Inflammatory macrophage treated with lipopolysaccharide for 1 hour (primary cell): ENCODE data around the gene TSFM.
A peak's percentile ranks its signal among the peaks of the same experiment; 100 is the strongest.

Experiments used
- DNase-seq, 2 donors: peaks; one replicate each; pipeline ENCODE4 v3.0.0-alpha.2; 2020 to 2022

The TSFM gene

DNA sequence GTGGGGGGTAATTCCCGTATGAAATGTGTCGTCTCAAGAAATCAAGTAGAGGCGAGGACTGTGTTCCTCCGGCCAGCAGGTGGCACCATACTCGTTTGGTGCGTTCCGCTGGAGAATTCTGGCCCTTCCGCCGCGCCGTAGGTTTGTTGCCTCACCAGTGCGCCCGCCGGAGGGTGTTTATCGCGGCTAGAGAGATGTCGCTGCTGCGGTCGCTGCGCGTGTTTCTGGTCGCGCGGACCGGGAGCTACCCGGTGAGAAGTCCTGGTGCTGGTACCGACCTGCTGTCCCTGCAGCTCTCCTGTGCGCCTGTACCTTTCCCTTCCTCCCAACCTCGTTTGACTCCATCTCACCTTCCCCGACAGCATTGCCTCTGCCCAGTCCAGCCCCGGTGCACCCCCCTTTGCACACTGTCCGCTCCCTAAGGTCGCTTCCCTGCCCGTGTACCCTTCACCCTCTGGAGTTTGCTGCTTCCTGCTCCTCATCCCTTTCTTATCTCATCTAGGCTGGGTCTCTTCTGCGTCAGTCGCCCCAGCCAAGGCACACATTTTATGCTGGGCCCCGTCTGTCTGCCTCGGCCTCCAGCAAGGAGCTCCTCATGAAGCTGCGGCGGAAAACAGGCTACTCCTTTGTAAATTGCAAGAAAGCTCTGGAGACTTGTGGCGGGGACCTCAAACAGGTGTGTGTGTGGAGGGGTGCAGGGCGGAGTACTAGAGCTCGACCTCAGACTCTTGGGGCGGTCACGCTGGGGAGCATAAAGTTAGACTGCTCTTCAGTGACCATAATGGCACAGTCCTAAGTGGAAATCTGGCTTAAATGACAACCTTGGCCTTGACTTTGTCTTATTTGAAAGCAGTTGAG is at the start of gene TSFM:
TSFM (plus strand) TSS at position 180 of the 858 bp plus-strand sequence; CDS start at position 195, 15 bp downstream.
- peak; percentile 87 to 99 for DNase-seq

DNA sequence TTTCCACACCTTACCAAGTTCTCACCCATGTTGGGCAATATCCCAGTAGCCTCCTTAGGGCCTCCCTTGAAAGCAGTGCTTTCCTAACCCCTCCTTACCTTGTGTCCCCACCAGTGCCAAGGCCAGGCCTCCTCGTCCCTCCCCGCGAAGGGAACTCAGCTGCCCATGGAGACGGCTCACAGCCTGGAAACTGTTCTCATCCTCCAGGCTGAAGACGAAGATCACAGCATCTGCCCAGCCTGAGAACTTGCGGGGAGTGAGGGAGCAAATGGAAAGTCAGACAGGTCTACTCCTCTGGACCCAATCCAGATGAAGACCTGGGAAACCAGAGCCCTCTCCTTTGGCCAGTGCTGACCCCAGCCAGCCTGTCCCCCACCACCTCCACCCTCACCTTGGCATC is 48.7 kb upstream of the TSFM start:
- DNase-seq, result no peak

DNA sequence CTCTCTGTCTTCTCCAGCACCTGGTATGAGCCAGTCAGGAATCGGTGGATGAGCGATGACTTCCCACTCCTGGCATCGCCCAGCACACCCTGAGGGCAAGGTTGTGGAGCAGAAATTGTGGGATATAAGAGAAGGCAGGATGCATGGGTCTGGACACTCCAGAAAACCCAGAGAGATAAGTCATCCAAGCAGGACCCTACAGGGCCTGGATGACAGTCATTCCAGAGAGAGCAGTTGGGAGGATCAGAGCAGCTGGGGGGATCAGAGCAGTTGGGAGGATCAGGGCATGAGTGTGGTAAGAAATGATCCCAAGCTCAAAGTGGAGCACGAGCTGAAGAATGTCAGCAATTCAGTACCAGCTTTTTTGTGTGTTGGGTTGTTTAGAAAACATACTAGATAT is 48.0 kb upstream of the TSFM start:
- DNase-seq, result no peak

DNA sequence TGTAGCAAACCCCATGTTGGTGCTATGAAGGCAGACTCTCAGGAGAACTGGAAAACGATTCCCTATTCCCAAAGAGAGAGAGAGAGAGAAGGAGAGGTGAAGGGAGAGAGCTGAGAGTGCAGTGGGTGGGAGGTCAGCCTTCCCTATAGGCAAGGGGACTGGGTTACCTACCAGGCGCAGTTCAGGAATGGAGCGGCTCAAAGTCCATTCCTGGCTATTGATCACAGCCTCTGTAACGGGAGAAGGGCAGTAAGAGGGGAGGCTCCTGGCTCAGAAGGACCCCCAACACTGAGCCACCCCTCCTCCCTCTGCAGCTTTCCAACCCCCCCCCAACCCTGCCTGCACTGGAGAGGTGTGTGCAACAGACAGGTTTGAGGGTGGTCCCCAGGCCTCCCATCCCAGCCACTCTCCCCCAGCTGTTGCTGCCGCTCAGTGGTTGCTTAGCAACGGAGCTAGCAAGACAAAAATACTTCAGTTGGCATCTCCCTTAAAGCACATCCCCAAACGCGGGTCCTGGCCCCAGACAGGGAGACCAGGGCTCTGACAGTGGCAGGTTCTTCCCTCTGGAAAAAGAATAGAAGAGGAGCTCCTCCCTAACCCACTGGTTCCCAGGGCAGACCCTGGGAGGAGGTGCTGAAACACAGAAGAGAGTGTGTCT is 47.3 kb upstream of the TSFM start:
- DNase-seq, result no peak

DNA sequence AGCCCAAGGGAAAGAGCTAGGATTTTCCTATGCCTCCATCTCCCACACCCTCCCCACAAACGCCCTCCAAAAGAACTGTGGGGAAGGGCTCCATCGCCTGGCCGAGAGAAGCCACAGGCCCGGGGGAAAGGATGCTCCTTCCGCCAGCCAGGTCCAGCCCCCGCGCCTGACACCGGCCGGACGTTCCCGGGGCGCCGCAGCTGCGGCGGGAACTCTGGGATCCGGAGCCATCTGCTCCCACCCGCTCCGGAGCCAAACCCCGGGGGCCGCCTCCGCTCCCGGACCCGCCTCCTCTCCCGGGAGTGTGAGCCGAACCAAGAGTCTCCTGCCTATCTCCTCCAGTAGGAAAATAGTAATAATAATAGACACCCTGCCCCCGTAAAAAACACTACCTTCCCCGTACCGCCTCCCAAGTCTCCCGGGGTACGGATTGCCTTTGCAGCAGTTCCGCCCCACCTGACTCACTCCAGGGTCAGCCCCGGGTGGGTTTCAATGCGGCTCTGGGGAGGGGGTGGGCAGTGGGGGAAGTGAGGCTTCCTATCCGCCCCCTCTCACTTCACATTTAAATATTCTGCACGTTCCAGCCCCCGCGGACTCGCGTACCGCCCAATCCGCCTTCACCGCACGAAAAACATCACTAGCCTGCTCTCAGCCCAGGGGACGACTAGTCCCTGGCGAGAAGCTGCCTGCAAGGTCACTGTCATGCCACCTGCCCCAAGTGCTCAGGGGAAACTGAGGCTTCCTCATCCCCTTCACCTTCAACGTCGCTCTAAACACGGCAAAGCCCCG is 46.4 kb upstream of the TSFM start:
- no peak for DNase-seq

DNA sequence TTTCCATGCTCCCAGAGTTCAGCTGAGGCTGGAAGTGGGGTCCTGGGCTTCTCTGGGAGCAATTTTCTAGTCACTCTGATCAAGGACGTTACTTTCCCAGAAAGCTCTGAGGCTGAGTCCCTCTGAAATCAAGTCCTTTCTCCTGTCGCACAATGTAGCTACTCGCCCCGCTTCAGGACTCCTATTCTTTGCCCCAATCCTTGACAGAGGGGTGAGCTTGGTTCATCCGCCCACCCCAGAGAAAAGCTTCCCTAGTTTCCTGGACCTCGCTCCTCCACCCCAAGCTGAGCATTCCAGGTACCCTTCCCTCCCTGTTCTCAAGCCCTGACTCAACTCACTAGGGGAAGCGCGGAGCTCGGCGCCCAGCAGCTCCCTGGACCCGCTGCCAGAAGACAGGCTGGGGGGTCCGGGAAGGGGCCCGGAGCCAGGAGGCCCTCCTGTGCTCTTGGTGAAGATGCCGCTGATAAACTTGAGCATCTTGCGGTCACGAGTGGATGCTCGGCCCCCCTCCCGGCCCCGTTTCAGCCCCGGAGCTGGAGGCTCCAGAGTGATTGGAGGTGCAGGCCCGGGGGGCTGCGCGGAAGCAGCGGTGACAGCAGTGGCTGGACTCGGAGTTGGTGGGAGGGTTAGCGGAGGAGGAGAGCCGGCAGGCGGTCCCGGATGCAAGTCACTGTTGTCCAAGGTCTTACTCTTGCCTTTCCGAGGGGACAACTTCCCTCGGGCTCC is 45.7 kb upstream of the TSFM start:
- no peak for DNase-seq

DNA sequence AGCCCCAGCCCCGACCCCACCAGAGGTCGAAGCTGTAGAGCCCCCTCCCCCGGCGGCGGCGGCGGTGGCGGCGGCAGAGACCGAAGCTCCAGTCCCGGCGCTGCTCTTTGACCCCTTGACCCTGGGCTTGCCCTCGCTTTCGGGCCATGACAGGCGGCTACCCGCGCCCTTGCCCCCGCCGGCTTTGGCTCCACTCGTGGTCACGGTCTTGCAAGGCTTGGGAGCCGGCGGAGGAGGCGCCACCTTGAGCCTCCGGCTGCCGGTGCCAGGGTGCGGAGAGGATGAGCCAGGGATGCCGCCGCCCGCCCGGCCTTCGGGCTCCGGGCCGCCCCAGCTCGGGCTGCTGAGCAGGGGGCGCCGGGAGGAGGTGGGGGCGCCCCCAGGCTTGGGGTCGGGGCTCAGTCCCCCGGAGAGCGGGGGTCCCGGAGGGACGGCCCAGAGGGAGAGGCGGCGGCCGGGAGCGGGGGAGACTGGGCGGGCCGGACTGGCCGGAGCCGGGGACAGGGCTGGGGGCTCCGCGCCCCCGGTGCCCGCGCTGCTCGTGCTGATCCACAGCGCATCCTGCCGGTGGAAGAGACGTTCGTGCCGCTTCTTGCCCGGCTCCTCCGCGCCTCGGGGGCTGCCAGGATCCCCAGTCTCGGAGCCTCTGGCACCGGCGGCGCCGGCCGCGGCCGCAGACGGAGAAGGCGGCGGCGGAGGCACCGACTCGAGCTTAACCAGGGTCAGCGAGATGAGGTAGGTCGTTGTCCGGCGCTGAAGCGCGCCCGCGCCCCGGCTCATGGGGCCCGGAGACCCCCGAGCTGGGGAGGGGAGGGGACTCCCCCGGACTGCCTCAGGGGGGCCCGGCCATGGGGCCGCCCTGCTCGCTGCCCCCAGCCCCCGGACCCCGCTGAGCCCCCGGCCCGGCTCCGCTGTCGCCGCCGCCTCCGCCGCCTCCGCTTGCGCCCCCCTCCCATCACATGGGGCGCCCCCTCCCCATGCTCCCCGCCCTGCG is 44.8 kb upstream of the TSFM start:
- DNase-seq, result no peak

DNA sequence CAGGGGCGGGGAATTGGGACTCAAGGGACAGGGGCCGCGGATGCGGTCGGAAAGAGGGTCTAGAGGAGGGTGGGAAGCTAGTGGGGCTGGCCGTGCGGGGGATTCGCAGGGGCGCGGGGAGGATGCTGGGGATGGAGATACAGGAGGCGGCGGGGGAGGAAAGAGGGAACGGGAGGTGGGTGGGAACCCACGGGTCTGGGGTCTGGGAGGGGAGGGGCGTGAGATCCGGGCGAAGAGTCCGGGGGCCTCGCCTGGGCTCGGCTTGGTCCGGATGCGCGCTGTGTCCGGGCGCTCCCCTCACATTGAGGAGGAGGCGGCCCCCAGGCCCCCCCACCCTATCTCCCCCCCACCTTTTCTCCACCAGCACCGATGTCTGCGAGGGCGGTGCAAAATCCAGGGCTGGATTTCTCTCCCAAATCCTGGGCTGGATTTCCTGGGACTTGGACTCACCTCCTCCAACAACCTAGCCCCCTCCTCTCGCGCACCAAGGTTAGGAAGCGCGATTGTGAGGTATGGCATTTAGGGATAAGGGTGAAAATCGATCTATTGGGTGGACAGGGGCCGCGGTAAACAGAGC is 43.8 kb upstream of the TSFM start, which contains the start of gene AGAP2:
AGAP2 (minus strand) TSS at position 82 of the 577 bp plus-strand sequence. CDS start 496 bp downstream, outside the sequence.
- DNase-seq, result no peak

DNA sequence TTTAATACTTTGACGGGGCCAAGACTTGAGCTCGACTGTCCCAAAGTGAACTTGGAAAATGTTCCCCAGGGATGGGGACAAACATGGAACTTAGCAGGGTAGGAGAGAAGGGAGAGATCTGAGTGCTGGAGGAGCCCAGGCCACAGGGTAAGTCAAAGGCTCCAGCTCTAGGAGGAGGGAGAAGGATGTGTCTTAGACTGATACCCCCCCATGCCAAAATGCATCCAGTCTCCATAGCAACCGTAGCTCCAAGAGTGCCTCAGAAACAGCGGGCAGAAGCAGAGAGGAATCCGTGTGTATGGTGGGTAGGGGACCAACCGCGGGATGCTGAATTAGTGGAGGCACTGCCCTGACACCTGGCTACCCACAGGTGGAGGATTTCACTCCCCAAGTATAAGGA is 43.2 kb upstream of the TSFM start:
- no peak for DNase-seq

DNA sequence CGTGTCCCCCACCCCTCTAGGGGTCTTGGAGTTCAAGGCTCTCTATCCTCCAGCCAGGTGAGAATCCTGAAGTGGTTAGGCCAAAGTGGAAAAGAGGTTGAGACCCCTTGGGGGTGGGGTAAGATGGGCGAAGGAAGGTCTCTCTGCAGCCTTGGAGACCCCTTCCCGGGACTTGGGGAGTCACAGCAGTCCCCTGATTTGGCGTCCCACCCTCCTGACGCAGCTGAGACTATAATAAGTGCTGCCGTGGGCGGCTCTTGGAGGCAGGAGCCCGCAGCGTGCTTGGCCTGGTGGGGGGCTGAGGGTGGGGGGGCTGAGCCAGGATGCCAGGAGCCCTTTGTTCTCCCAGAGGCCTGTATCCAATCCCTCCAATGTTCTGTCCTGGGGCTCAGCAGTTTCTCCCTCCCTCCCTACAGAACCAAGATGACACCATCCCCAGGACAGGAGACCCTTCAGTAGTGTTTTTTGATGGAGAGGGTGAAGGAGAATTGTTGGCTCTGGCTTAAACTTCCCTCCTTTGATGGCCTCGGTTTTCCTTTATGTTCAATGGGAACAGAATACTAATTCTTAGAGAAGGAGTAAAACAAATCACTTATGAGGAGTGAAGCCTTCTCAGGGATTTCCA is 42.6 kb upstream of the TSFM start:
- no peak for DNase-seq

DNA sequence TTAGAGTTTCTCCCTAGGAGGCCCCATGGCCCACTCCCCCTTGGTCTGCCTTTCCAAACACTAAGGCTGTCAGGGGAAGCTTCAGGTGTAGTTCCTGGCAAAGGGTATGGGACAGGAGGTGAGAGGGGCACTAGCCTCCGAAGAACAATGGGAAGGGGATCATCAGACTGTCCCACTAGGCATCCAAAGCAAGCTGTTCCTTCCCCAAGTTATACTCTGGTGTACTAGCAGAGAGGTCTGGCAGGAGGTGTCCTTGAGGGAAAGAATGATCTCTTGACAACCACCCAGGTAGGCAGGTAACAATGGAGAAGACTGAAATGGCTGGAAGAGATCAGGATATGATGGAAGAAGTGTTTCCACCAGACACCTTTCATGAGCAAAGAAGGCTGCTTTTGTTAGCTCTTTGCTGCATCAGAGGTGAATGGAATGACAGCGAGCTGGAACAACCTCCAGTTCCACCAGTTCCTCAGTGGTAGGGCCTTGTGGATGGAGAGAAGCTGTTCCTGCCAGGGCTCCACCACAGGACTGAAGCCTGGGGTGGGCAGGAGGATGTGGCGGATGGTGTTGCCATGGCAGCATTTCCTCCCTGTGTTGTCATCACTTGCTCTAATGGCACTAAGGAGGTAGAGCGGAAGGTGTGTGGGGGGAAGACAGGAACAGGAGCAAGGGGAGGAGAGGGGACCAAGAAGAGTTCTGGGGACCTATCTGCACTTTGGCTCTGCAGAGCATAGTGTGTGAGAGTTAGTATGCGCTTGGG is 41.8 kb upstream of the TSFM start:
- DNase-seq, result no peak

DNA sequence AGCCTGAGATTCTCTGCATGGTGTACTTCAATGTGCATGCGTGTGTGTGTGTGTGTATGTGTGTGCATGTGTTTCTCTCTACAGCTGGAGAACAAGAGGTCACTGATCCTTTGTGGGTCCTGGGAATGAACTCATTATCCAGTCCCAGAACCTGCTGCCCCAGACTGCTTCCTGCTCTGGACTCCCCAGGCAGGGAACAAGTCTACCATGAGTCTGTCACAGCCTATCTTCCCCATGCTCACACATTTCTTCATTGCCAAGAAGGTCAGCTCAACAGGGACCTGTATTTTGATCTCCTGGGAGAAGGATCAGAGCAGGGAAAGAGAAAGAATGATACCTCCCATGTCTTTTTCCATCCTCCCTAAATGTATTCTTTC is 41.2 kb upstream of the TSFM start:
- no peak for DNase-seq

DNA sequence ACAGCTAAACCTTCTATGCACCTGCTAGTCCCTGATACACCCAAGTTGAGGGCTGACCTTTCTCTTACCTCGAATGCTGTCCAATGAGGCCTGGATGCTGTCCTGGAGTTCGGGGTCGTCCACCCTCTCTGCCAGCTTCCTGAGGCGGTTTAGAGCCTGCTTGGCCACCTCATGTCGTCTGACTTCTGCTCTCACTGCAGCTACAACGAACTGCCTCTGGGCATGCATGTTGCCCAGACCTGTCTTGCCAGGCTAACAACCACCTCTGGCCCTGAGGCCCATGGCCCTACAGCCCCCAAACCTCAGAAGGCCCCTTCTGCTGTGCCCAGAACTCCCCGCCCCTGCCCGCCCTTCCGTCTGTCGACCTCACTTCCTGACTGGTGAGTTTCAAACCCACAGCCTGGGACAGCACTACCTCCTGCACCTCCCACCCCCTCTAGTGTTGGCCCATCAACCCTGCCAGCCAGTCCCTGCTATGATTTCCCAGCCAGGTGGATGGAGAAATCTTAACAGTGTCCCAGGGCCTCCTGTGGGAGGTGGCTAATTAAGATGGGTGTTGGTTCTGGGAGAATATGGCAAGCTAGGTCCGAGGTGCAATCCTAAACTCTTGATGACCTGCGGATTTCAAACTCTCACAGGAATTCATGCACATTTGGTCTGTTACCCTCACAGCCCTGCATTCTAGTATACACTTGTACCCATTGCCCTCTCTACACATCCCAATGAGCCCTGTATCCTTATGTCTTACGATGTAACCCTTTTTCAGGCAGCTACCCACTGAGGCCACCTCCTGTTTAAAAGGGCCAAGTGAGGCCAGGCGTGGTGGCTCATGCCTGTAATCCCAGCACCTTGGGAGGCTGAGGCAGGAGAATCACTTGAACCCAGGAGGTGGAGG is 40.5 kb upstream of the TSFM start:
- peak; percentile 40 to 55 for DNase-seq

DNA sequence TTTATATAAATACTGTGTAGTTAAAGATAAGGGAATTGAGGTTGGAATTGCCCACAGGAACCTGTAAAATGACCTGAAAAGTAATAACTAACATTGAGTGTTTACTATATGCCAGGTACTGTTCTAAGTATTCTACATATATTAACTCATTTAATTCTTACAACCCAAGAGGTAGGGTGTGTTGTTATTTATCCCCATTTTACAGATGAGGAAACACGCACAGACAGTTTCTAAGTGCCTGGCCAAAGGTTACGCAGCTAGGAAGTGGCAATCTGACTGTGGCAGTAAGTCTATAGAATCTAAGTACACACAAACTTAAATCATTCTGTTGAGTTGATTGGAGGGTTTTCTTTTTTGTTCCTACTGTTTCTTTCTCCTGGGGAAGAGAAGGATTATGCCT is 38.8 kb upstream of the TSFM start:
- no peak for DNase-seq

DNA sequence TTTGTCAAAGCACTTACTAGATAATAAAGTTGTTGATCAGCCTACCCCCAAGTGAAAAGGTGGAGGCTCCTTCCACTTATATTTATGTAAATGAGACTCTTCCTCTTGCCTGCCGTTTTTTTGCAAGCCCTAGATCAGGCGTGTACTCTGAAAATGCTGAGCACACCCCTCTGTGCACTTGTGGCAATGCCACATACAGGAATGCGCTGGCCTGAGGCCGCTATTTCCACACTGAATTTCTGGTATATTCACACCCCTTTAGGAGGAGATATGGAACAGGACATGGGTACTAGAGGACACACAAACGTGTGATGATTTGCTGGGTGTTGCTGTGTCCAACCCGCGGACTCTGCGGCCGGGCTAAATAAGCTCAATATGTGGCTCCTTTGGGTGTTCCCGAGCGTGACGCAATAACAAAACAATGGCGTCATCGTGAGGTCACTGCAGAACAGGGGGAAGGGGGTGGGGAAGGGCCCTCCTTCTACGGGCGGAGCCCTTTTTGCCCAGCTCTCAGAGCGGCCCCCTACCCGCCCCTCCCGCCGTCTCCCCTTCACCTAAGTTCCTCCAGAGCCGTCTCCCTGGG is 38.3 kb upstream of the TSFM start:
- peak; percentile 78 to 96 for DNase-seq

DNA sequence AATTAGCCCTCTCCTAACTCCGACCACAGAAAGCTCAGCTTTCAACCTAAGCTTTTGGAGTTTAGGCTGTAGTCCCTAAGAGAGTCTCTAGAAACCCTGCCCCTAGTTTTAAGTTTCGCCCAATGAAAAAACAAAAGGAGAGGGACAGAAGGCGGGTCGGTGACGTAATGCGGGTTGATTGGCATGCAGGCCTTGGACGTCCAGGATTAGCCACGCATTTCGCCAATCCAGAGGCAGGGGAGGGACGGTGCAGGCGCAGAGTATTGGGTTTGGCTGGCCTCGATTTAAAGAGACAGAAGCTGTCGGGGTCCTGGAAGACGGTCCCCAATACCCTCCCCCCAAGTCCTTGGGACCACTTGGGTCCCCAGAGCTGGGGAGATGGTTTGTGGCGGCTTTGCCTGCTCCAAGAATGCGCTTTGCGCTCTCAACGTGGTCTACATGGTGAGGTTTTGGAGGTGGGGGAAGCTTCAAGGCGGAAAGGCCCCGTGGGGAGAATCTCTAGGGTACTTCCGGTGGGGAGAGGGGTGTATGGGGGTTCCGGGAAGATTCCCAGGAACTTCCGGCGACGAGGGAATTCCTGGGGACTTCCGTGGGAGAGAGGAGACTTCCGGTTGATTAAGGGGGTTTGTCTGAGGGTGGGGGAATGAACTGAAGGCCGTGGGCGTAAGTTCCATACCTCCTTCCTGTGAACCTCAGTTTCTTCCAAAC is 37.7 kb upstream of the TSFM start, which contains the start of gene TSPAN31:
TSPAN31 (plus strand) TSS at position 263 of the 708 bp plus-strand sequence; CDS start at position 379, 116 bp downstream.
- DNase-seq, result peak; percentile 98

DNA sequence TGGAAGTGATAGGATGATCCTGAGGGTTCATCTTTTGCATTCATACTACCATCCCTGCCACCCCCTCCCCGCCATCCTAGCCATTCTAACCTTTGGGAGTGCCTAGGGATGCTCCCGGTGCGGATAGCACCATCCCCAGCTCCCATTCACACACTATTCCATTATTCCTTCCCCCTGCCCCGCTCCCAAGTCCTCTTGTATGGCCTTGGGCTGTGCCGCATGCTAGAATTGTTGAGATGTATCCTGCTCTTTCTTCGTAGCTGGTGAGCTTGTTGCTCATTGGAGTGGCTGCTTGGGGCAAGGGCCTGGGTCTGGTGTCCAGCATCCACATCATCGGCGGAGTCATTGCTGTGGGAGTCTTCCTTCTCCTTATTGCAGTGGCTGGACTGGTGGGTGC is 37.1 kb upstream of the TSFM start:
- DNase-seq, result peak in 1 of 2 donors; percentile 57
